NOMO-1 treated with DMSO at 0.1 percent for 48 hours (cell line): ENCODE results near the gene GPR132.
"Not testable (repeated sequence)": the region's sequence is repeated elsewhere in the genome, so short reads cannot be mapped to it uniquely, and the experiment has no call there.

Experiments
- DNase-seq: peaks from one replicate; lab custom pipeline; 2025; ENCODE audit not compliant: unreplicated experiment; lab: John Stamatoyannopoulos, UW

GPR132 gene

DNA sequence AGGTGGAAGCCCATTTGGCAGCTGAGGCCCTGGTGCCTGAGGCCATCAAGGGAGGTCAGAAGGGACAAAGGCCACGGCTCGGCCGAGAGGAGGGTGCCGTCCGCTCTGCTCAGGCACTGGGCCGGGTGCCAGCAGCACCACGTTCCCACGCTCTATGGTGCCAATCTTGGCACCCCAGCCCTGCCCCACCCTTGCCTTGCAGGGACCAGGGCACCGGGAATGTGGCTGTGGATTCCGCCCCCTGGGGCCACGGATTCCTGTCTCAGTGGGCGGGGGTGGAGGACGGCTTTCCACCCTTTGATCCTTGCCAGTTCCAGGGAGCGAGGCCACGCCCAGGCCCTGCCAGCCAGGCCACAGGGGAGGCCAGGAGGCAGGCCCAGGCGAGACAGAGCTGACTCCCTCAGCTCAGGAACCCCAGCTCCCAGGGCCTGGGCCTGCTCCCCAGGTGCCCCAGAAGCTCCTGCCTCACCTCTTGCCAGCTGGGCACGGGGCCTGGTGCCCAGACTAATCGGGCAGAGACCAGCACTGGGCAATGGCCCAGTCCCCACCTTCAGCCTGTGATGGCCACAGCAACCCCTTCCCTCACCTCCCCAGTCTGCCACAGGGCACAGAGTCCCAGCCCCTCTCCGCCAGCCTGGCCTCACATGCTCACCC is 26.4 kb upstream of the GPR132 start:
- DNase-seq, result no peak

- DNase-seq, result no peak
These were observed 25.9 kb upstream of the GPR132 start for GRCh38 chr14:105091054-105091516.

- peak; percentile 70 for DNase-seq
These were observed 25.3 kb upstream of the GPR132 start for GRCh38 chr14:105090493-105091053.

GRCh38 chr14:105089746-105090492 is 24.7 kb upstream of the GPR132 start:
- DNase-seq, result no peak

DNA sequence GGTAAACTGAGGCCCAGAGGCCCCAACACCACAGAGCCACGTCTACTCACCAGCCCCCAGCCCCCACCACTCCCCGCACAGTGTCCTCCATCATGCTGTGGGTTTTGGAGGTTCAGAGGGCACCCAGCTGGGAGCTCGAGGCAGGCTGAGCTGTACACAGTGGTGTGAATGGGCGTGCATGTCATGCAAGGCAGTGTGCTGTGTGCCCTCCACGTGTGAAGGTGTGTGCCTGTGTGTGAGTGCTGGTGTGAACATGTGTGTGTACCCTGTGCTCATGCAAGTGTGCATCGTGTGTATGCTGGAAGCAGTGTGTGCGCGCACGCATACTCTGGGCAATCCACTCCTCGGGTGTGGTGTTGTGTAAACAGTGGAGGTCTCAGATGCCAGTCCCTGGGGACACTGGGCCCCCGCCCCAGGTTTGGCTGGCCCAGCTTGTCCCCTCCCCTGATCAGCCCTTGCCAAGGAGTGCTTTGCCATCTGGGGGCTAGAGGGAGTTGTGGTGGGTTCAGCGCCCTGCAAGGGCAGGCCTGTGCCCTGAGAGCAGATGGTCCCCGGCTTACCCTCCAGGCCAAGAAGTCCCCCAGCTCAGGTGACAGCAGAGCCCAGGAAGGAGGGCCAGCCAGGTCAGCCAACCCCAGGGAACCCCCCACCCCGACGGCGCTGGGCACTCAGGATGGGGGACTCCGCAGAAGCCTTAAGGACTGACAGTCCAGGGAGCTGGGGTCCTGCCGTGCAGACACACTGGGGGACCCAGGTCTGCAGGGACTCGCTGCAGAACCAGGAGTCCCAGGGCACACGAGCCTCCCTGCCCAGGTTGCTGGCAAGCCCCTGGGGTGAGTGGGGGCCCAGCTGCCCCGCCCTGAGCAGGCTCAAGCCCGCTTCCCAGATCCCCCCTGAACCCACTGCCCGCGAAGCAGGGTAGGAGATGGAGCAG is 23.8 kb upstream of the GPR132 start:
- DNase-seq, result no peak

DNA sequence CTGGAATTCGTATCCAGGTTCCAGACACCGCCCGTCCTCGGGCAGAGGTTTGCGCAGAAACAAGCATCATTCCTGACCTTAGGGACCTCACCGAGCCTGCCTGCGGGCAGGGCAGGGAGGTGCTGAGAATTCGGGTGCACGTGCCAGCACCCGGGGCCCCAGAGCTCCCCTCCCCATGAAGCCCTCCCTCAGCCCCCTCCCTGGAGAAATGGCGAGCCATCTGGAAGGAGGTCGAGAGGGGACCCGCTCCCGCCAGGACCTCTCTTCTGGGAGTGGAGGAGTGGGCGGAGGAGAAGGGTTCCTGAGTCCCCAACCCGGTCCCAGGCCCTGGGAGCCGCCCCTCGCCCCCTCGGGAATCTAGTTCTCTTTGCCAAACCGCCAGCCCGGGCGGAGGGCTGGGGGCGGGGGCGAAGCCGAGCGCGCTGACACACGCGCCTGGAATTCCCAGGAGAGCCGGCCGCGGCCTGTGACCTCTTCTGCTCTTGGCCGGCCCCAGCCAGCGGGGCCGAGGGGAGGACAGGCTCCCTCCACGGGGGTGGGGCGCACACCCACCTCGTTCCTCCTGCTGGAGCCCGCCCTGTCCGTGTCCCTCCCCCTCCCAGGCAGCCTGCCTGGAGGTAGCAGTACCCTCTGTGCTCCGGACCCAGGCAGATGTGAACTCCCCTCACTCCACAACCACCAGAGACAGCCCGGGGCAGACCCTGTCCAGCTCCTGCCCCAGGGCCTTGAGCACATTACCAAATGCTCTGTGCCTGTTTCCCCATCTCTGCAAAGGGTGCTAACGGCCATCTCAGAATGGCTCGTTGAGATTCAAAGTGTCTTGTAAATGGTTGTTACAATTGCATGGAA is 23.0 kb upstream of the GPR132 start:
- no peak for DNase-seq

DNA sequence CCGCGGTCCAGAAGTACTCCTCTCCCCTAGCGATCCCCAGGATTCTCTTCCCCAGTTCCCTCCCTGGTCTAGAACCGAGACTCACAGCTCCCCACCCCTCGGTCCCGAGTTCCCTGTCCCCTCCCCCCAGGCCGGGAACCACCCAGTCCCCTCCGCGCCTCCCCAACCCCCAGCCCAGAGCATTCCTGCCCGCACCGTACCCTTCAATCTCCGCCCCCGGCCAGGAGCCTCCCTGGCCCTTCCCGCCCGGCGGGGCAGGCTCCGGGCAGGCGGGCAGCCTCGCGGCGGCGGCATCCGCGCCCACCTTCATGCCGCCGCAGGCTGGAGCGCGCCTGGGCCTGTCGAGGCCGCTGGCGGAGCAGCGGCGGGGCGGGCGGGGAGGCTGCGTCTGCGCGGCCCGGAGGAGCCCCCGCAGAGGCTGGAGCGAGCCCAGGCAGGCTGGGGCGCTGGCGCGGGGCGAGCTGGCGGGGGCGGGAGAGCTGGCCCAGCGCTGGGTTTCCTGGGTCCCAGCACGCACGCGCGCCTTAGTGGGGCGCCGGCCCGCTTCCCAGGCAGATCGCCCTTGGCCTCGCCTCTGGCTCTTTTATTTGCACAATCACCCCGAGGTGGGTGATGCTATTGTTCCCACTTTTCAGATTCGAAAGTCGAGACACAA is 22.2 kb upstream of the GPR132 start:
- DNase-seq, result no peak

GRCh38 chr14:105086833-105087307 is 21.6 kb upstream of the GPR132 start:
- peak; percentile 90 for DNase-seq

DNA sequence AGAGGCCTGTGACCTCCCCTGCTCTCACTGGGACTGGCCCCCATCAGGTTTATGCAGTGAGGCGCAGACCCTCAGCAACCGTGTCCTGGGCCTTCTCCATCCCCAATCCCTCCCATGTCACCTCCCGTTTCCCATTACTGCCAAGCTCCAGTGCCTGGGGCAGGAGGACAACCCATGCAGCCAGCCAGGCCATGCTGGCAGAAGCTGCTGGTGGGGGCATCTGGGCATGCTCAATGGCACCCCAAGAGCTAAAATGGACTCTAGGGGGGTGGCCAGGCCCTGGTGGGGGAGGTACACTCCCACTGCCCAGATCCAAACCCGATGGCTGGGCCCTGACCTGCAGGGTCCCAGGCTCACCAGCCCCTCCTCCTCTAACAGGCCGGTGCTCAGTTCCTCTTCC is 20.5 kb upstream of the GPR132 start:
- no peak for DNase-seq

DNA sequence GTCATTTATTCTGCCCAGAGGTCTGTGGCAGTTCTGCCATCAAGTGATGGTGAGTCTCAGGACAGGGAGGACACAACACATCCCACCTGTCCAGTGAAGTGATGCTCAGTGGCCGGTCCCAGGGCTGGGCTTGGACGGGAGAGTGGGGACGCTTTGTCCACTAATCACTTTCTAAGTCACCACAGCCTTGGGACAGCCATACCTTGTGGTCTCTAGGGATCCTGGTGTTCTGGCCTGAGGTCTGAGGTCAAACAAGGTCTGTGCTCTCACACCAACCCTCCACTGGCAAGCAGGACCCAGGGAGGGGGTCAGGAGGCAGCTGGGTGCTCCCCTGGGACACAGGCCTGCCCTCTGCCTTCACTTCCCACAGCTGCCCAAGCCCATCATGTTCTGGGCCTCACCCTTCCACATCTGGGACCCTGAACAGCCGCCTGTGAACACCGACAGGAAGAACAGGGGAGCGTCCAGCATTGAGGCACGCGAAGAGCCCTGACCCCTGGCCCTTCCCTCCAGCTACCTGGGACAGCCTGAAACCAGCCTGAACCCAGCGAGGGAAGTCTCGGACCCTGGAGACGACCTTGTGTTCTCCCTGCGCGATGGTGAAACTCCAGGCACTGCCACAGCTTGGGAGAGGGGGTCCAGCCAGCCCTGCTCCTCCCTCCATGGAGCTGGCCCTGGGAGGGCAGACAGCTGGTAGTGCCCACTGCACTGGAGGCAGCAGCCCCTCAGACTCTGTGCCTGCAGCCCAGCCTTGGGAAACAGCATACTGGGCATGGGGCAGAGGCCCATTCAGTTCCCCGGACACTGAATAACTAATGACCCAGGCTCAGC is 19.7 kb upstream of the GPR132 start:
- no peak for DNase-seq

DNA sequence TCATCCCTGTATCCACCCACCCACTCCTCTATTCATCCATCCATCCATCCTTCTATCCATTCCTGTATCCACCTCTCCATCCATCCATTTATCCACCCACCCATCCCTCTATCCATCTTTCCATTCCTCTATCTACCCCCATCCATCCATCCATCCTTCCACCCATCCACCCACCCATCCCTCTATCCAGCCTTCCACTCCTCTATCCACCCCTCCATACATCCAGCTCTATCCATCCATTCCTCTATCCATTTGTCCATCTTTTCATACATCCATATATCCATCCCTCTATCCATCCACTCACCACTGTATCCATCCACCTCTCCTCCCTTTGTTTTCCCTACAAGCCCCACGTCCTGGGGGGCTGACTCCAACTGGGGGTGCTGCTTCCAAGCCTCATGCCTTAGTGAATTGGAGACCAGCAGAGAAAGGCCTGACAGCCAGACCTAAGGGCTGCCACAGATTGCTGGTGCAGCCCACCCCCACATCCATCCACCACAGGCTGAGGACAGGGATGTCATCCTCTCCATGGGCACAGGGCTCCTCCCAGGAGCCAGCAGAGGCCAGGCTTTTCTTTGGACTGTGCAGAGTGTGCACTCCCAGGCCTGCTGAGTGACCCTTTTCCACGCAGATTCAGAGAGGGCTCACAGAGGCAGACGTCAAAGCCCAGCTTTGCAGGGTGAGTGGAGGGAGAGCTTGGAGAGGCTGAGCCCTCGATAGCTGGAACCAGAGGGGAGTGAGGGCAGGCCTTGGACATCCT is 18.9 kb upstream of the GPR132 start:
- no peak for DNase-seq

GRCh38 chr14:105082703-105083102 is 17.5 kb upstream of the GPR132 start:
- DNase-seq, result no peak

GRCh38 chr14:105081473-105081872 is 16.2 kb upstream of the GPR132 start:
- DNase-seq, result not testable (repeated sequence)

DNA sequence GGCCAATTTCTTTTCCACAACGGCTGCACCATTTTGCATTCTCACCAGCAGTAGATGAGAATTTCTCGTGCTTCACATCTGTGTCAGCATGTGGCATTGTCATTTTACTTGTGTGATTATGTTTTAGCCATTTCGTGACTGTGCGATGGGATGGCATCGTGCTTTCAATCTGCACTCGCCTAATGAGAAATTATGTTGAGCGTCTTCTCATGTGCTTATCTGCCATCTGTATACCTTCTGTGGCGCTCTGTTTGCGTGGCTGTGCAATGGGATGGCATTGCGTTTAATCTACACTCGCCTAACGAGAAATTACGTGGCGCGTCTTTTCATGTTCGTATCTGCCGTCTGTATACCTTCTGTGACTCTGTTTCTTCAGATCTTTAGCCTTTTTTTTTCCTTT is 14.9 kb upstream of the GPR132 start:
- DNase-seq, result no peak

DNA sequence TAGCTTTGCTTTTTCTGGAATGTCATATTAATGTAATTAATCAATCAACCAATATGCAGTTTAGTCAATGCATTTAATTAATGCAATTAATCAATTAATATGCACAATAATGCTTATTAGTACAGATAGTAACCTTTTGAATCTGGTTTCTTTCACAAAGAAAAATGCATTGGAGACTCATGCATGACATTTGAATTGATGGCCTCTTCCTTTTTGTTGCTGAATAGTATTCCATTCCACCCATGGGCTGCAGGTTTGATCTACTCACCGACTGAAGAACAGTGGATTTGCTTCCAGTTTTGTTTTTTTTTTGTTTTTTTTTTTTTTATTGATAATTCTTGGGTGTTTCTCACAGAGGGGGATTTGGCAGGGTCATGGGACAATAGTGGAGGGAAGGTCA is 13.1 kb upstream of the GPR132 start:
- no peak for DNase-seq

DNA sequence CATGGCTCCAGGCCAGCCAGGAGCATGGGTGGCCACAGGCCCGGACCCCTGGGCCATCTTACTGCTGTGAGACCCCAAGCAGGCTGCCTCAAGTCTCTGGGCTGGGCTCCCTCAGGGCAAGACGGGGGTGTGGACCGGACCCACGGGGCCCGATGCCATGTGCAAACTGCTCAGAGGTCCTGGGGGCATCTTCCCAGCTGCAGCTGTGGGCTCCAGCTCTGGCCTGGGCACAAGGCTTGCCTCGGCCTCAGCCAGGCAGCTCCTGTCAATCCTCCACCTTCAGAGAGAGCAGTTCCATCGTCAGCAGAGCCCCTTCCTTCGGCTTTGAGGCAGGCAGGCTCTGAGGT is 12.4 kb upstream of the GPR132 start:
- DNase-seq, result no peak

- no peak for DNase-seq
These were observed 11.8 kb upstream of the GPR132 start for GRCh38 chr14:105076805-105077648.
